ENCODE results near the gene LRMDA. TPM values are rescaled to one million over a fixed set of nuclear protein-coding genes. Genes with fewer than 3 reads are reported as not detected.

Gene LRMDA
- total and polyA plus RNA-seq, 10 of the 15 experiments (the other 5 are each of a cell fraction or from before 2014, with no cell fraction given): 0.07 to 0.54 (median 0.29) TPM; not detected in 4

DNA sequence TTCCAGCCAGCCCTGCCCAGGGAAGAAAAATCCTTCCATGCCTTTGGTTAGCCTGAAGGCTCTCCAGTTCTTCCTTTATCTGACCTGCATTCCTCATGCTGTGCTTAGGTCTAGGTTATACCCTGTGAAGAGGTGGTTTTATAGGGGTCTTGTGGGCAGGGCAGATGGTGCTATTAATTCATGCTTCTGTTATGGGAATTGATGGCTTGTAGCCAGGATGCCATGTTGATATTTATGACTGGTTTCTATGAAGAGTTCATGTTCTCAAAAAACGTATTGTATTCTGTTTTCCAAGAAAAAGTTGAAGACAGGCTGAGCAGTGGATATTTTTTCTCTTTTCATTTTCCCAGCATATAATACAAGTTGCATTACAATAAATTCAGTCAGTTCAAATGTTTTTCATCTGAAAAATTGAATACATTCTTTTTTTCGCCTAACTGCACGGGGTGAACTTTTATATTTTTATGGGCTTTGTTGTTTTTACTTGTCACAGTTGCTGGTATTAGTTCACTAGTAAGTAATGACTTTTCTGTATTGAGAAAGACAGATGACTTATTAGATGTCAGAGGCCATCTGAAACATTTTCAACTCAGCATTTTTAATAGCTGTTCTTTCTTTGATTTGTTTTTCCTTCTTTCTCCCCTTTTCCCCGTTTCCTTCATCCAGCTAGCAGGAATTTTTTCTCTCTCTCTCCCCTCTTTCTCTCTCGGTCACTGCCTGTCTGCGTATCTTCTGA is 322.8 kb downstream of the LRMDA start:
- SMC1A ChIA-PET (ENCODE audit: uncharacterized antibody, unreplicated experiment): interaction anchor here (0.6 to 1.4 kb wide), 3 partner anchors 9 to 236 kb away, joined by 3 to 5 read pairs (median 4); no protein-coding TSS in a partner anchor
- H3K36me3 ChIP-seq (ENCODE audit: control insufficient read depth in 2 of 2, insufficient read depth in 2 of 2, low read length in 1 of 2): no peaks in the 10 kb centered on the region
- no peaks in the 10 kb centered on the region for H3K9me3 ChIP-seq (replicated peaks; ENCODE audit: control insufficient read depth, insufficient read depth, low read length)
- H3K27ac ChIP-seq (ENCODE audit: control insufficient read depth, insufficient read depth): no peak overlapping the region
- in situ Hi-C loops (cut with MboI) (no loop called here), intact Hi-C loops (cut with micrococcal nuclease; ENCODE audit: unreplicated experiment) (no loop called here)
- no peaks in the 10 kb centered on the region for H4K20me1 ChIP-seq (ENCODE audit: control insufficient read depth, insufficient read depth)
- RAD21 ChIA-PET (ENCODE audit: unreplicated experiment): no interaction called here
- no peaks in the 10 kb centered on the region for H3K79me2 ChIP-seq (ENCODE audit: control insufficient read depth, insufficient read depth, low read length)
- CTCF ChIA-PET: interaction anchor here (0.6 kb wide), 1 partner anchor 24 kb away, joined by 4 read pairs; no protein-coding TSS in a partner anchor
- H3K4me1 ChIP-seq (ENCODE audit: control insufficient read depth, insufficient read depth, low read length): no peaks in the 10 kb centered on the region
- FAIRE-seq (no peak), DNase-seq (ENCODE audit: low read depth, low spot score) (no peak), ATAC-seq (no peak)
- no peak overlapping the region for H3K9ac ChIP-seq (ENCODE audit: control insufficient read depth, insufficient read depth, low read length)
- POLR2A ChIA-PET: no interaction called here
- TF ChIP-seq BACH1 (IDR thresholded peaks at IDR 0.05; ENCODE audit: borderline replicate concordance) (no peak), KLF5 (IDR thresholded peaks at IDR 0.05; ENCODE audit: partially characterized antibody) (no peak), ATF7 (IDR thresholded peaks at IDR 0.05; ENCODE audit: low read depth) (no peak), ZBTB11 (CRISPR knock-in tag; IDR thresholded peaks at IDR 0.05) (no peak), DPF2 (IDR thresholded peaks at IDR 0.05) (no peak), PKNOX1 (IDR thresholded peaks at IDR 0.05) (no peak), FOXK2 (IDR thresholded peaks at IDR 0.05) (no peak), JUNB (IDR thresholded peaks at IDR 0.05) (no peak), SREBF1 (IDR thresholded peaks at IDR 0.05; ENCODE audit: low read length) (no peak), IRF3 (IDR thresholded peaks at IDR 0.05) (no peak), BRCA1 (IDR thresholded peaks at IDR 0.05; ENCODE audit: low read depth, low read length) (no peak), RB1 (IDR thresholded peaks at IDR 0.05; ENCODE audit: borderline replicate concordance) (no peak)
- TF ChIP-seq, protein P1, sequence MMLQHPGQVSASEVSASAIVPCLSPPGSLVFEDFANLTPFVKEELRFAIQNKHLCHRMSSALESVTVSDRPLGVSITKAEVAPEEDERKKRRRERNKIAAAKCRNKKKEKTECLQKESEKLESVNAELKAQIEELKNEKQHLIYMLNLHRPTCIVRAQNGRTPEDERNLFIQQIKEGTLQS (IDR thresholded peaks at IDR 0.05; ENCODE audit: borderline replicate concordance, extremely low read depth, low read depth, low read length): no peak
- H3K27me3 ChIP-seq (replicated peaks in 1 of 2; ENCODE audit: control insufficient read depth in 2 of 2, insufficient read depth in 2 of 2, low read length in 1 of 2): peaks cover 0 to 2% of the 10 kb centered on the region in 2 experiments; a peak in 1 of 4 replicates
- H2AFZ ChIP-seq (ENCODE audit: control insufficient read depth, low read depth, low read length): no peak overlapping the region
- WGBS (ENCODE audit: insufficient coverage, insufficient replicate concordance, low lambda C conversion rate, missing lambda C conversion rate): 4% methylated on average over 6 of the region's 6 CpGs
- no peak overlapping the region for H3K4me2 ChIP-seq (ENCODE audit: control insufficient read depth, insufficient read depth)
- H3K4me3 ChIP-seq: no peak overlapping the region
- BruUV-seq (replicated peaks): no TSS peak

Data from GM12878 (cell line).